IMR-90 (cell line): Measurements from ENCODE around the gene FAH. TPM values are rescaled to one million over a fixed set of nuclear protein-coding genes. Genes with fewer than 3 reads are reported as not detected.

Experiments
- ATAC-seq: fragments of 200-7000 bp; cut with Tn5 transposase; 2 replicates; pipeline ENCODE4 v1.9.1; 2020; ENCODE audit warnings: low read depth, mild to moderate bottlenecking, moderate library complexity
- BruUV-seq: library from RNA; stranded (reverse); fragments of 400-500 nt; replicated peaks from 2 replicates; lab custom pipeline; 2021; lab: Mats Ljungman, UMichigan
- CTCF ChIA-PET: fragments of 300-600 bp; formaldehyde crosslinking; extraction: SDS; loops from one replicate; lab custom pipeline; 2021; ENCODE audit warnings: antibody characterized with exemption; lab: Yijun Ruan, JAX
- POLR2A ChIA-PET: fragments of 300-600 bp; sonication (Branson Sonifier 250); formaldehyde crosslinking; loops from one replicate; lab custom pipeline; 2022; ENCODE audit warnings: antibody characterized with exemption; ENCODE audit not compliant: unreplicated experiment; lab: Charles Lee
- DNase-seq: peaks from one replicate; pipeline ENCODE4 v3.0.0; 2013
- H2AFZ ChIP-seq: replicated peaks from 2 replicates; pipeline ENCODE3; 2013; ENCODE audit warnings: low read length, mild to moderate bottlenecking; ENCODE audit not compliant: poor library complexity
- H2AK5ac ChIP-seq: 2 replicates; pipeline ENCODE4 v1.6.1; 2013; ENCODE audit warnings: low read depth, low read length, inconsistent platforms
- H2AK9ac ChIP-seq: replicated peaks from 2 replicates; pipeline ENCODE3; 2013; ENCODE audit warnings: mild to moderate bottlenecking, low read depth, low read length, moderate library complexity; ENCODE audit not compliant: poor library complexity
- H2BK120ac ChIP-seq: 2 replicates; pipeline ENCODE4 v1.6.1; 2013; ENCODE audit warnings: low read depth, low read length, inconsistent platforms
- H2BK15ac ChIP-seq: 3 replicates; pipeline ENCODE4 v1.6.1; 2013; ENCODE audit warnings: low read depth, low read length, inconsistent platforms
- H2BK20ac ChIP-seq: 2 replicates; pipeline ENCODE4 v1.6.1; 2013; ENCODE audit warnings: low read depth, mild to moderate bottlenecking, inconsistent platforms, low read length, moderate library complexity
- H2BK5ac ChIP-seq: 2 replicates; pipeline ENCODE4 v1.6.1; 2013; ENCODE audit warnings: mild to moderate bottlenecking, low read depth, low read length, inconsistent platforms; ENCODE audit not compliant: poor library complexity, severe bottlenecking
- H3K14ac ChIP-seq: replicated peaks from 2 replicates; pipeline ENCODE4 v1.6.1; 2013; ENCODE audit warnings: low read depth, low read length, inconsistent platforms
- H3K18ac ChIP-seq: 2 replicates; pipeline ENCODE4 v1.6.1; 2013; ENCODE audit warnings: low read depth, low read length, control low read depth
- H3K23ac ChIP-seq: 2 replicates; pipeline ENCODE4 v1.6.1; 2013; ENCODE audit warnings: low read depth, low read length, inconsistent platforms
- H3K27ac ChIP-seq: 2 replicates; pipeline ENCODE4 v1.5.1; 2013; ENCODE audit warnings: mild to moderate bottlenecking, control low read depth, low read length; ENCODE audit not compliant: insufficient read depth
- H3K27me3 ChIP-seq: 2 replicates; pipeline ENCODE4 v1.6.1; 2013; ENCODE audit warnings: low read length; ENCODE audit not compliant: control insufficient read depth, insufficient read depth
- H3K36me3 ChIP-seq: 2 replicates; pipeline ENCODE4 v1.6.1; 2013; ENCODE audit warnings: low read length, mixed read lengths; ENCODE audit not compliant: control insufficient read depth, insufficient read depth
- H3K4ac ChIP-seq: 2 replicates; pipeline ENCODE4 v1.6.1; 2013; ENCODE audit warnings: low read depth, low read length, inconsistent platforms
- H3K4me1 ChIP-seq: 2 replicates; pipeline ENCODE4 v1.6.1; 2013; ENCODE audit warnings: low read length, mixed read lengths; ENCODE audit not compliant: control insufficient read depth, insufficient read depth
- H3K4me2 ChIP-seq: 2 replicates; pipeline ENCODE4 v1.6.1; 2013; ENCODE audit warnings: low read depth, mild to moderate bottlenecking, control low read depth, low read length, moderate library complexity
- H3K4me3 ChIP-seq: 2 replicates; pipeline ENCODE4 v1.5.1; 2013; ENCODE audit warnings: low read depth, mild to moderate bottlenecking, control low read depth, low read length, moderate library complexity; ENCODE audit not compliant: insufficient read depth
- H3K56ac ChIP-seq: 2 replicates; pipeline ENCODE4 v1.6.1; 2013; ENCODE audit warnings: low read length, inconsistent platforms; ENCODE audit not compliant: insufficient read depth; ENCODE audit errors: extremely low read depth
- H3K79me1 ChIP-seq, 2 experiments: 2 replicates each; pipeline ENCODE4 v1.6.1; 2013; ENCODE audit warnings: low read length in 2 of 2, inconsistent platforms in 1 of 2, low read depth in 1 of 2
- H3K9ac ChIP-seq: 2 replicates; pipeline ENCODE4 v1.6.1; 2013; ENCODE audit warnings: low read depth, low read length, control low read depth
- H3K9me1 ChIP-seq: 2 replicates; pipeline ENCODE4 v1.6.1; 2013; ENCODE audit warnings: low read length, inconsistent platforms; ENCODE audit not compliant: insufficient read depth
- H3K9me3 ChIP-seq: 2 replicates; pipeline ENCODE4 v1.6.1; 2013; ENCODE audit warnings: low read length; ENCODE audit not compliant: control insufficient read depth, insufficient read depth
- H4K20me1 ChIP-seq: 2 replicates; pipeline ENCODE4 v1.6.1; 2013; ENCODE audit warnings: low read length, inconsistent platforms; ENCODE audit not compliant: insufficient read depth
- H4K5ac ChIP-seq: 2 replicates; pipeline ENCODE4 v1.6.1; 2013; ENCODE audit warnings: mild to moderate bottlenecking, low read depth, low read length, control low read depth
- H4K8ac ChIP-seq, 2 experiments: 2 replicates each; pipeline ENCODE4 v1.6.1; 2013; ENCODE audit warnings: low read depth in 2 of 2, low read length in 2 of 2, control low read depth in 1 of 2, inconsistent platforms in 1 of 2
- H4K91ac ChIP-seq: 2 replicates; pipeline ENCODE4 v1.6.1; 2013; ENCODE audit warnings: low read depth, low read length, inconsistent platforms; ENCODE audit not compliant: insufficient read depth
- BHLHE40 ChIP-seq: fragments of 150-350 bp; IDR thresholded peaks from 2 replicates; pipeline ENCODE4 v1.6.1; 2016; ENCODE audit warnings: mild to moderate bottlenecking, low read depth, low read length
- CEBPB ChIP-seq: IDR thresholded peaks from 2 replicates; pipeline ENCODE4 v1.6.1; 2012; ENCODE audit warnings: low read depth, low read length, improper control_type of control experiment
- CHD1 ChIP-seq: IDR thresholded peaks from 2 replicates; pipeline ENCODE4 v1.6.1; 2012; ENCODE audit warnings: low read depth, low read length, improper control_type of control experiment
- FOS ChIP-seq: fragments of 150-350 bp; IDR thresholded peaks from 2 replicates; pipeline ENCODE4 v1.6.1; 2016; ENCODE audit warnings: low read depth, low read length
- MAFK ChIP-seq: IDR thresholded peaks from 2 replicates; pipeline ENCODE4 v1.6.1; 2012; ENCODE audit warnings: low read depth, low read length, improper control_type of control experiment
- MAZ ChIP-seq: IDR thresholded peaks from 2 replicates; pipeline ENCODE4 v1.6.1; 2012; ENCODE audit warnings: low read depth, mild to moderate bottlenecking, low read length, improper control_type of control experiment, moderate library complexity, borderline replicate concordance
- MXI1 ChIP-seq: IDR thresholded peaks from 2 replicates; pipeline ENCODE4 v1.6.1; 2012; ENCODE audit warnings: low read depth, mild to moderate bottlenecking, low read length, moderate library complexity, borderline replicate concordance
- NFE2L2 ChIP-seq: fragments of 150-350 bp; IDR thresholded peaks from 2 replicates; pipeline ENCODE4 v1.6.1; 2016; ENCODE audit warnings: low read depth, mild to moderate bottlenecking, low read length
- POLR2A ChIP-seq: IDR thresholded peaks from 2 replicates; pipeline ENCODE4 v1.6.1; 2012; ENCODE audit warnings: mild to moderate bottlenecking, low read depth, low read length
- RAD21 ChIP-seq: IDR thresholded peaks from 2 replicates; pipeline ENCODE4 v1.6.1; 2012; ENCODE audit warnings: low read length, improper control_type of control experiment
- RCOR1 ChIP-seq: IDR thresholded peaks from 2 replicates; pipeline ENCODE4 v1.6.1; 2012; ENCODE audit warnings: mild to moderate bottlenecking, low read length, improper control_type of control experiment; ENCODE audit not compliant: insufficient replicate concordance
- RFX5 ChIP-seq: IDR thresholded peaks from 2 replicates; pipeline ENCODE4 v1.8.0; 2012; ENCODE audit warnings: low read depth, mild to moderate bottlenecking, low read length, moderate library complexity
- SMC3 ChIP-seq: fragments of 150-350 bp; IDR thresholded peaks from 2 replicates; pipeline ENCODE4 v1.6.1; 2016; ENCODE audit warnings: low read depth, mild to moderate bottlenecking, antibody characterized with exemption, low read length, moderate library complexity
- USF2 ChIP-seq: fragments of 150-350 bp; IDR thresholded peaks from 2 replicates; pipeline ENCODE4 v1.6.1; 2017; ENCODE audit warnings: mild to moderate bottlenecking, antibody characterized with exemption, low read length, low read depth
- WGBS, 2 experiments: methylation state at CpG; one replicate each; pipeline versions ENCODE4 v1.1.5 to v1.1.7; 2013; ENCODE audit warnings: missing lambda C conversion rate in 2 of 2; ENCODE audit not compliant: insufficient read length in 1 of 2; ENCODE audit errors: extremely low coverage in 2 of 2; 5-methylcytosine and 5-hydroxymethylcytosine counted together
- dilution Hi-C: fragments of 300-500 bp; cut with HindIII; formaldehyde crosslinking; loops from one replicate; pipeline ENCODE4 v1.14.3; 2018; ENCODE audit warnings: low sequenced_read_pairs; ENCODE audit not compliant: unreplicated experiment
- in situ Hi-C: fragments of 300-500 bp; cut with MboI; formaldehyde crosslinking; loops from 3 replicates; pipeline ENCODE4 v1.14.3; 2019; ENCODE audit warnings: low sequenced_read_pairs, inconsistent platforms, mixed read lengths
- intact Hi-C: fragments of 100-400 bp; cut with micrococcal nuclease; formaldehyde crosslinking; loops from 2 replicates; pipeline ENCODE4 v1.10.0; 2022
- polyA plus RNA-seq, 3 experiments: library from polyadenylated mRNA; depleted of rRNA; stranded (reverse); fragments of >200 nt; gene quantifications; 2 replicates each; pipeline ENCODE4 v1.2.3, GENCODE V29; 2012; ENCODE audit warnings: low replicate concordance in 1 of 3
- total RNA-seq: library from RNA; depleted of rRNA; stranded (reverse); fragments of >200 nt; gene quantifications from 2 replicates; pipeline ENCODE4 v1.2.3, GENCODE V29; 2012
- TF ChIP-seq, protein P1 (sequence below): conservative IDR thresholded peaks from 2 replicates; pipeline ENCODE4 v1.5.1; 2012; ENCODE audit warnings: mild to moderate bottlenecking, low read depth, low read length, improper control_type of control experiment

FAH gene
- total and polyA plus RNA-seq, 2 of the 4 experiments (the other 2 are of a cell fraction), result 43.1 to 48.6 TPM

DNA sequence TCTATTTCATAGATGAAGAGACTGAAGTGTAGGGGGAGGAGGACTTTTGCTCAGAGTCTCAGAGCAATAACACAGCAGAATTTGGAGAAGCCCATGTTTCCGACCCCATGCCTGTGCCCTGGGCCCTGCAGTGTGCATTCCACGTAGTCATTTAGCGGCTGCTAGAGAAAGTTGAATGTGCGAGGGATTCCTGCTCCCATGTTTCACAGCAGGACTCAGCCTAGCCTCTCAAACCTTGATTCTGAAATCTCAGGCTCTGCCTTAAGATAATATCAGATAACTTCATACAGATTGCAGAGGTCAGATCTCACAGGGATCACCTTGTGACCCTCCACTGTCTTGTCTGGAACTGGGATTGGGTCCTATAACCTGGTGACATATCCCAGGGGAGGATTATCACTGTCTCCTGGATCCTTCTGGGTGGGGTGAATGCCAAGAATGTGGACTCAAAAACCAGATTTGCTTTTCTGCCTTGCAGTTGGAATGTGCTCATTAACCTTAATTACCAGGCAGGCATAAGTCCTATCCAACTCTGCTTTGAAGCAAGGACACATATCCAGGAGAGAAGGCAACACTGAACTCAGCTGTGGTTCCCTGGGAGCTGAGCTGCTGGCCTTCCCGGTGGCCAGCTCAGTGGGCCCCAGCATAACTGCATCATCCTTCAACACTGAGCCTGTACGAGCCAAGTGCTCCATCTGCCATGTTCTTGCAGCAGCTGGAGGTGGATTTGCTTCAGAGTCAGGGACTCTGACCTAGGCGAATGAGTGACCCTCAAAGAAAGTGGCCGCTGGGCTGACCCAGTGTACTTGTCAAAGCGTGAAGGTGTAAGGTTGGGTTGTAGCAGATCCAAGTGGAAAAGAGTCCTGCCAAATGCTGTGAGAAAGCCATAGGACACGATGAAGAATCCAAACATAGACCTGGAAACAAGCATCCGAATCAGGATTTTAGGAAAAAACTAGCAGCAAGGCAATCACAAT is 56.2 kb downstream of the FAH start:
- H3K9ac ChIP-seq, result no peak overlapping the region
- no peak overlapping the region for H3K27ac ChIP-seq
- 76% methylated on average over 4 of the region's 11 CpGs; no CpG with 5 or more reads in 1 of the 2 experiments for WGBS, 2 experiments
- no peak overlapping the region for H4K91ac ChIP-seq
- H3K14ac ChIP-seq, result no peak overlapping the region
- no peaks in the 10 kb centered on the region for H3K36me3 ChIP-seq
- no peak overlapping the region for H3K4me3 ChIP-seq
- CTCF ChIA-PET, result no interaction called here
- no peak overlapping the region for H4K5ac ChIP-seq
- no peak overlapping the region for H3K4me2 ChIP-seq
- BruUV-seq, result no TSS peak
- peaks cover 3% of the 10 kb centered on the region; the same call in 1 of the 2 replicates for H3K9me3 ChIP-seq
- no peak overlapping the region for H2AK5ac ChIP-seq
- dilution Hi-C loops, result no loop called here
- in situ Hi-C loops, result no loop called here
- H3K79me1 ChIP-seq, result no peaks in the 10 kb centered on the region
- no peak overlapping the region for H3K23ac ChIP-seq
- H2AK9ac ChIP-seq, result no peak overlapping the region
- H3K4me1 ChIP-seq, result no peaks in the 10 kb centered on the region
- no peak overlapping the region for H3K18ac ChIP-seq
- H4K8ac ChIP-seq, result no peak overlapping the region
- H3K4ac ChIP-seq, result no peak overlapping the region
- H2BK20ac ChIP-seq, result no peak overlapping the region
- H2BK120ac ChIP-seq, result no peak overlapping the region
- H2BK15ac ChIP-seq, result no peak overlapping the region
- ATAC-seq, result no peak
- POLR2A ChIA-PET, result no interaction called here
- no peaks in the 10 kb centered on the region for H4K20me1 ChIP-seq
- DNase-seq, result no peak
- H2BK5ac ChIP-seq, result no peak overlapping the region
- no peaks in the 10 kb centered on the region for H3K9me1 ChIP-seq
- intact Hi-C loops, result no loop called here
- H2AFZ ChIP-seq, result no peak overlapping the region
- peaks cover 30% of the 10 kb centered on the region for H3K27me3 ChIP-seq
- no peak overlapping the region for H3K56ac ChIP-seq
- TF ChIP-seq SMC3 (no peak), BHLHE40 (no peak), MAZ (no peak), RAD21 (no peak), MAFK (no peak), USF2 (no peak), FOS (no peak), POLR2A (no peak), CHD1 (no peak), MXI1 (no peak), NFE2L2 (no peak), RFX5 (no peak), RCOR1 (no peak), CEBPB (no peak)
- TF ChIP-seq, protein P1, sequence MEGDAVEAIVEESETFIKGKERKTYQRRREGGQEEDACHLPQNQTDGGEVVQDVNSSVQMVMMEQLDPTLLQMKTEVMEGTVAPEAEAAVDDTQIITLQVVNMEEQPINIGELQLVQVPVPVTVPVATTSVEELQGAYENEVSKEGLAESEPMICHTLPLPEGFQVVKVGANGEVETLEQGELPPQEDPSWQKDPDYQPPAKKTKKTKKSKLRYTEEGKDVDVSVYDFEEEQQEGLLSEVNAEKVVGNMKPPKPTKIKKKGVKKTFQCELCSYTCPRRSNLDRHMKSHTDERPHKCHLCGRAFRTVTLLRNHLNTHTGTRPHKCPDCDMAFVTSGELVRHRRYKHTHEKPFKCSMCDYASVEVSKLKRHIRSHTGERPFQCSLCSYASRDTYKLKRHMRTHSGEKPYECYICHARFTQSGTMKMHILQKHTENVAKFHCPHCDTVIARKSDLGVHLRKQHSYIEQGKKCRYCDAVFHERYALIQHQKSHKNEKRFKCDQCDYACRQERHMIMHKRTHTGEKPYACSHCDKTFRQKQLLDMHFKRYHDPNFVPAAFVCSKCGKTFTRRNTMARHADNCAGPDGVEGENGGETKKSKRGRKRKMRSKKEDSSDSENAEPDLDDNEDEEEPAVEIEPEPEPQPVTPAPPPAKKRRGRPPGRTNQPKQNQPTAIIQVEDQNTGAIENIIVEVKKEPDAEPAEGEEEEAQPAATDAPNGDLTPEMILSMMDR, result no peak
